K562 (cell line): ENCODE data around the gene CAPN5. TPM values are rescaled to one million over a fixed set of nuclear protein-coding genes. Genes with fewer than 3 reads are reported as not detected.

Source experiments
- ATF6 ChIP-seq: sonication (generic); formaldehyde crosslinking; IDR thresholded peaks from 2 replicates; pipeline ENCODE4 v1.4.0; 2020; ENCODE audit warnings: mild to moderate bottlenecking, missing genetic modification reagents
- BCOR ChIP-seq: fragments of 450-650 bp; IDR thresholded peaks from 2 replicates; pipeline ENCODE4 v1.6.1; 2016
- CBFA2T3 ChIP-seq: fragments of 450-650 bp; IDR thresholded peaks from 2 replicates; pipeline ENCODE4 v1.6.1; 2017
- CBFB ChIP-seq: sonication (generic); formaldehyde crosslinking; IDR thresholded peaks from 2 replicates; pipeline ENCODE4 v1.4.0; 2020; ENCODE audit warnings: mild to moderate bottlenecking, missing genetic modification reagents
- ETS1 ChIP-seq: conservative IDR thresholded peaks from 2 replicates; pipeline ENCODE4 v1.6.1; 2011; ENCODE audit warnings: low read depth, mild to moderate bottlenecking, low read length; ENCODE audit not compliant: control insufficient read depth
- HMGN3 ChIP-seq: IDR thresholded peaks from 2 replicates; pipeline ENCODE4 v1.6.1; 2011; ENCODE audit warnings: borderline replicate concordance, low read depth, mild to moderate bottlenecking, mixed read lengths, low read length; ENCODE audit not compliant: insufficient read length; ENCODE audit errors: extremely low read depth
- HMGXB4 ChIP-seq: sonication (generic); formaldehyde crosslinking; IDR thresholded peaks from 2 replicates; pipeline ENCODE4 v1.8.1; 2023; ENCODE audit warnings: mild to moderate bottlenecking, missing genetic modification reagents
- LARP7 ChIP-seq: fragments of 450-650 bp; IDR thresholded peaks from 2 replicates; pipeline ENCODE4 v1.6.1; 2016
- PCBP2 ChIP-seq: fragments of 200-400 bp; formaldehyde crosslinking; IDR thresholded peaks from 2 replicates; pipeline ENCODE4 v1.6.1; 2018; ENCODE audit warnings: low read length, low read depth, mild to moderate bottlenecking, moderate library complexity; ENCODE audit not compliant: poor library complexity, severe bottlenecking
- POLR3A ChIP-seq: IDR thresholded peaks from 2 replicates; pipeline ENCODE4 v1.6.1; 2011; ENCODE audit warnings: borderline replicate concordance, mild to moderate bottlenecking, moderate library complexity; ENCODE audit not compliant: insufficient read length, insufficient read depth; ENCODE audit errors: extremely low read depth
- RBM39 ChIP-seq: fragments of 200-400 bp; formaldehyde crosslinking; optimal IDR thresholded peaks from 2 replicates; pipeline ENCODE3; 2018; ENCODE audit warnings: low read depth, low read length
- SMC3 ChIP-seq: conservative IDR thresholded peaks from 2 replicates; pipeline ENCODE4 v1.6.1; 2011; ENCODE audit warnings: low read depth, low read length, improper control_type of control experiment; ENCODE audit not compliant: insufficient read depth
- TBP ChIP-seq: optimal IDR thresholded peaks from 2 replicates; pipeline ENCODE3; 2011; ENCODE audit warnings: low read depth, low read length, improper control_type of control experiment
- TEAD1 ChIP-seq, 2 experiments: fragments of 450-650 bp in 1 of 2; sonication (generic) in 1 of 2; formaldehyde crosslinking; IDR thresholded peaks; 2 replicates each; pipeline versions ENCODE4 v1.4.0 to v1.8.0; 2020 to 2022; ENCODE audit warnings: mild to moderate bottlenecking in 2 of 2, missing genetic modification reagents in 1 of 2
- THRA ChIP-seq: fragments of 450-650 bp; IDR thresholded peaks from 2 replicates; pipeline ENCODE4 v1.6.1; 2017; ENCODE audit warnings: mild to moderate bottlenecking, moderate library complexity
- USF1 ChIP-seq: sonication (generic); formaldehyde crosslinking; IDR thresholded peaks from 2 replicates; pipeline ENCODE4 v1.9.0; 2022; ENCODE audit warnings: mild to moderate bottlenecking, missing genetic modification reagents
- ZEB2 ChIP-seq: fragments of 450-650 bp; IDR thresholded peaks from 2 replicates; pipeline ENCODE4 v1.6.1; 2016
- ZFP36 ChIP-seq: fragments of 150-350 bp; IDR thresholded peaks from 2 replicates; pipeline ENCODE4 v1.6.1; 2018; ENCODE audit warnings: low read length, low read depth; ENCODE audit not compliant: partially characterized antibody
- ZNF12 ChIP-seq: sonication (generic); formaldehyde crosslinking; IDR thresholded peaks from 2 replicates; pipeline ENCODE4 v1.4.0; 2020; ENCODE audit warnings: mild to moderate bottlenecking, missing genetic modification reagents
- ZNF165 ChIP-seq: fragments of 250-450 bp; sonication (Bioruptor Pico); IDR thresholded peaks from 2 replicates; pipeline ENCODE4 v1.4.0; 2020; ENCODE audit warnings: borderline replicate concordance
- polyA plus RNA-seq, 8 experiments: library from polyadenylated mRNA; depleted of rRNA in 4 of 8; stranded (reverse) in 5 of 8; unstranded in 3 of 8; fragments of >200 nt; fragmentation: Nextera tagmentation in 2 of 8; fragmentation: Illumina TruSeq in 1 of 8; extraction: Ambion mirVana in 2 of 8; extraction: Trizol in 1 of 8; gene quantifications; 2 replicates each; pipeline versions ENCODE4 v1.2.1 to v1.2.3, GENCODE V29; 2011 to 2014; ENCODE audit warnings: inconsistent platforms in 1 of 8, missing spikeins in 1 of 8
- total RNA-seq, 7 experiments: library from RNA; depleted of rRNA in 6 of 7; stranded (reverse); fragments of >200 nt in 6 of 7; fragmentation: Illumina TruSeq in 2 of 7; extraction: Trizol in 2 of 7; gene quantifications; 2 replicates each; pipeline versions ENCODE4 v1.2.1 to v1.2.3, GENCODE V29; 2011 to 2021; ENCODE audit warnings: low replicate concordance in 1 of 7

Gene CAPN5
- total and polyA plus RNA-seq, 9 of the 15 experiments (the other 6 are each of a cell fraction or from before 2014, with no cell fraction given), result 0.04 to 0.44 (median 0.14) TPM; not detected in 2

GRCh38 chr11:77091146-77091940, 24.6 kb downstream of the CAPN5 start (continued):
- TF ChIP-seq SMC3 (peak; percentile 94), CBFB (CRISPR knock-in tag) (peak; percentile 38; the same call in 1 of the 2 replicates), PCBP2 (no peak), TBP (no peak), CBFA2T3 (peak; percentile 41), ZFP36 (peak; percentile 79), BCOR (no peak), ZNF165 (CRISPR knock-in tag) (no peak), THRA (no peak), RBM39 (no peak), TEAD1 (CRISPR knock-in tag; IDR thresholded peaks at IDR 0.05) (no peak), POLR3A (no peak), USF1 (CRISPR knock-in tag) (0 out of 2 replicates have a peak, but pooled peaks have one; percentile 11), ZEB2 (peak; percentile 82; the same call in 1 of the 2 replicates), LARP7 (no peak), ZNF12 (CRISPR knock-in tag) (no peak), ATF6 (CRISPR knock-in tag) (no peak), HMGXB4 (CRISPR knock-in tag) (no peak), ETS1 (no peak), HMGN3 (no peak)
